Endothelial cell of umbilical vein (primary cell): ENCODE data around the gene FHIT. TPM values are rescaled to one million over a fixed set of nuclear protein-coding genes. Genes with fewer than 3 reads are reported as not detected.

Experiments
- BruUV-seq: library from RNA; stranded (reverse); fragments of 400-500 nt; replicated peaks from 2 replicates; lab custom pipeline; 2021; lab: Mats Ljungman, UMichigan
- CTCF ChIA-PET: fragments of 300-600, 350-600 bp; sonication (Branson Sonifier 250); formaldehyde crosslinking; loops from one replicate; lab custom pipeline; 2021; ENCODE audit warnings: antibody characterized with exemption, inconsistent platforms; lab: Charles Lee
- POLR2A ChIA-PET: fragments of 300-600, 350-600 bp; sonication (Branson Sonifier 250); formaldehyde crosslinking; loops from one replicate; lab custom pipeline; 2021; ENCODE audit warnings: antibody characterized with exemption, inconsistent platforms; lab: Charles Lee
- DNase-seq: peaks from one replicate; pipeline ENCODE4 v3.0.0-alpha.2; 2011; ENCODE audit warnings: low read depth, low spot score
- FAIRE-seq: peaks from 2 replicates; lab custom pipeline; 2011; peaks lifted over from hg19 to GRCh38; lab: Jason Lieb, UNC
- H2AFZ ChIP-seq: 2 replicates; pipeline ENCODE4 v1.6.0; 2012; ENCODE audit warnings: low read depth, low read length, control low read depth, inconsistent platforms
- H3K27ac ChIP-seq: 2 replicates; pipeline ENCODE4 v1.5.1; 2011; ENCODE audit warnings: low read depth, mild to moderate bottlenecking, control low read depth, low read length, moderate library complexity; ENCODE audit not compliant: insufficient read depth
- H3K27me3 ChIP-seq, 2 experiments: 2 replicates each; pipeline versions ENCODE4 v1.6.0 to v1.6.1; 2011; ENCODE audit warnings: low read length in 2 of 2, mixed read lengths in 1 of 2; ENCODE audit not compliant: control insufficient read depth in 2 of 2, insufficient read depth in 2 of 2
- H3K36me3 ChIP-seq, 2 experiments: 2 replicates in 1 of 2; 3 replicates in 1 of 2; pipeline ENCODE4 v1.5.1; 2011; ENCODE audit warnings: low read length in 2 of 2, mild to moderate bottlenecking in 1 of 2, moderate library complexity in 1 of 2; ENCODE audit not compliant: control insufficient read depth in 2 of 2, insufficient read depth in 2 of 2; ENCODE audit errors: extremely low read depth in 1 of 2
- H3K4me1 ChIP-seq: 3 replicates; pipeline ENCODE4 v1.5.1; 2011; ENCODE audit warnings: mild to moderate bottlenecking, low read length; ENCODE audit not compliant: control insufficient read depth, insufficient read depth; ENCODE audit errors: extremely low read depth
- H3K4me2 ChIP-seq: 2 replicates; pipeline ENCODE4 v1.6.1; 2011; ENCODE audit warnings: low read length, control low read depth, mixed read lengths; ENCODE audit not compliant: insufficient read depth
- H3K4me3 ChIP-seq, 3 experiments: fragments of 200-600 bp in 1 of 3; sonication (generic), shearing (Covaris generic) in 1 of 3; replicated peaks in 1 of 3; 2 replicates each; pipeline ENCODE4 v1.5.1; 2011 to 2016; ENCODE audit warnings: control low read depth in 3 of 3, low read length in 3 of 3, mild to moderate bottlenecking in 2 of 3, inconsistent platforms in 1 of 3, low read depth in 1 of 3, moderate library complexity in 1 of 3; ENCODE audit not compliant: insufficient read depth in 1 of 3
- H3K79me2 ChIP-seq: 2 replicates; pipeline ENCODE4 v1.6.0; 2012; ENCODE audit warnings: low read length, inconsistent platforms; ENCODE audit not compliant: control insufficient read depth, insufficient read depth
- H3K9ac ChIP-seq: replicated peaks from 2 replicates; pipeline ENCODE3; 2011; ENCODE audit warnings: low read length, control low read depth; ENCODE audit not compliant: insufficient read depth; ENCODE audit errors: extremely low read depth
- H3K9me1 ChIP-seq: replicated peaks from 3 replicates; pipeline ENCODE4 v1.6.0; 2011; ENCODE audit warnings: mild to moderate bottlenecking, low read length; ENCODE audit not compliant: control insufficient read depth, insufficient read depth; ENCODE audit errors: extremely low read depth
- H3K9me3 ChIP-seq: replicated peaks from 2 replicates; pipeline ENCODE4 v1.5.1; 2012; ENCODE audit warnings: low read length, inconsistent platforms; ENCODE audit not compliant: control insufficient read depth, insufficient read depth
- H4K20me1 ChIP-seq: replicated peaks from 2 replicates; pipeline ENCODE3; 2011; ENCODE audit warnings: mild to moderate bottlenecking, low read length; ENCODE audit not compliant: control insufficient read depth, insufficient read depth; ENCODE audit errors: extremely low read depth
- EZH2 ChIP-seq: IDR thresholded peaks from 2 replicates; pipeline ENCODE4 v1.6.1; 2012; ENCODE audit warnings: borderline replicate concordance, low read depth, mild to moderate bottlenecking, moderate library complexity, low read length, inconsistent platforms; ENCODE audit not compliant: severe bottlenecking
- FOS ChIP-seq: IDR thresholded peaks from 2 replicates; pipeline ENCODE4 v1.6.1; 2011; ENCODE audit warnings: mild to moderate bottlenecking, low read length, moderate library complexity, borderline replicate concordance; ENCODE audit not compliant: insufficient read depth
- GATA2 ChIP-seq: IDR thresholded peaks from 2 replicates; pipeline ENCODE4 v1.7.0; 2011; ENCODE audit warnings: low read depth, mild to moderate bottlenecking, moderate library complexity, mixed read lengths, low read length; ENCODE audit not compliant: insufficient read length, insufficient read depth
- JUN ChIP-seq: IDR thresholded peaks from 2 replicates; pipeline ENCODE4 v1.6.1; 2011; ENCODE audit warnings: borderline replicate concordance, low read depth; ENCODE audit not compliant: insufficient read length, insufficient read depth
- MYC ChIP-seq: IDR thresholded peaks from one replicate; pipeline ENCODE4 v1.6.1; 2011; ENCODE audit warnings: mild to moderate bottlenecking, low read depth, low read length
- POLR2A ChIP-seq: IDR thresholded peaks from 2 replicates; pipeline ENCODE4 v1.6.1; 2012; ENCODE audit warnings: low read depth, mild to moderate bottlenecking, control low read depth, low read length
- POLR2AphosphoS5 ChIP-seq: IDR thresholded peaks from 2 replicates; pipeline ENCODE4 v1.6.1; 2012; ENCODE audit warnings: low read depth, mild to moderate bottlenecking, control low read depth, low read length, moderate library complexity; ENCODE audit not compliant: insufficient read depth
- dilution Hi-C: fragments of 300-500 bp; cut with MboI; formaldehyde crosslinking; loops from one replicate; pipeline ENCODE4 v1.15.0; 2019; ENCODE audit warnings: low sequenced_read_pairs; ENCODE audit not compliant: extremely low pct_ligation_motif_present
- intact Hi-C: fragments of 100-400 bp; cut with micrococcal nuclease; formaldehyde crosslinking; loops from one replicate; pipeline ENCODE4 v1.10.0; 2022
- polyA plus RNA-seq, 4 experiments: library from polyadenylated mRNA; depleted of rRNA in 3 of 4; stranded (reverse) in 3 of 4; unstranded in 1 of 4; fragments of >200 nt; gene quantifications; 2 replicates each; pipeline versions ENCODE4 v1.2.1 to v1.2.3, GENCODE V29; 2011 to 2012; ENCODE audit warnings: missing spikeins in 1 of 4
- total RNA-seq: library from RNA; stranded (reverse); gene quantifications from 2 replicates; pipeline ENCODE4 v1.2.3, GENCODE V29; 2021
- TF ChIP-seq, protein P1 (sequence below), 2 donors: IDR thresholded peaks; 1 replicate in 1 of 2; 2 replicates in 1 of 2; pipeline ENCODE4 v1.5.1; 2011; ENCODE audit warnings: low read length in 2 of 2, mild to moderate bottlenecking in 2 of 2, moderate library complexity in 2 of 2, control low read depth in 1 of 2, inconsistent platforms in 1 of 2, low read depth in 1 of 2; ENCODE audit not compliant: insufficient read depth in 1 of 2; ENCODE audit errors: extremely low read depth in 1 of 2
- TF ChIP-seq, protein P2 (sequence below): IDR thresholded peaks from 2 replicates; pipeline ENCODE4 v1.6.1; 2011; ENCODE audit not compliant: insufficient read depth, insufficient read length

The FHIT gene
- total and polyA plus RNA-seq, 2 donors (not counting 3 experiments of a cell fraction or from before 2014, with no cell fraction given): 0.47 to 2.2 TPM

DNA sequence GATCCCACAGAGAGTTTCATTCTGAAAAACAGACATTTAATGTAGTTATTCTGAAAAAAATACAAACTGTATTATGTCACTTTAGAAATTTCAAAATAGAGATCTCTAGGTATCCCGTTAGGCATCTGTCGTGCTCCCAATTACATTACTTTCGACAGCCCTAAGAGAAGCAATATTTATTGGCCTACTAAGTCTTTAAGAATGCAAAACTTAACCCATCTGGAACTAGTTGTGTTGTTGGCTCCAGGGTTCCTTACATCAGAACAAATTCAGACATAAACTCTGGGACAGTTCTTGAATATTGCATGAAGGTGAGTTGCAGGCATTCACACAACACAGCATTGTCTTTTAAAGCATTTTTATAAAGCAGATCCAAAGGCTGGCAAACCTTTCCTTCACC is 498.4 kb downstream of the FHIT start:
- no peak overlapping the region for H3K4me2 ChIP-seq
- ChIA-PET CTCF (no interaction called here), POLR2A (no interaction called here)
- H2AFZ ChIP-seq: no peak overlapping the region
- no peak overlapping the region for H3K27ac ChIP-seq
- DNase-seq (no peak), FAIRE-seq (no peak)
- no peaks in the 10 kb centered on the region for H3K4me1 ChIP-seq
- H4K20me1 ChIP-seq: no peaks in the 10 kb centered on the region
- H3K4me3 ChIP-seq: no peak overlapping the region
- H3K9me3 ChIP-seq: peaks cover 2% of the 10 kb centered on the region
- intact Hi-C loops: no loop called here
- H3K27me3 ChIP-seq: no peaks in the 10 kb centered on the region
- BruUV-seq: no TSS peak
- H3K9me1 ChIP-seq: no peaks in the 10 kb centered on the region
- no peaks in the 10 kb centered on the region for H3K79me2 ChIP-seq
- TF ChIP-seq EZH2: no peak
- no peaks in the 10 kb centered on the region for H3K36me3 ChIP-seq
- H3K9ac ChIP-seq: no peak overlapping the region
- dilution Hi-C loops: no loop called here

DNA sequence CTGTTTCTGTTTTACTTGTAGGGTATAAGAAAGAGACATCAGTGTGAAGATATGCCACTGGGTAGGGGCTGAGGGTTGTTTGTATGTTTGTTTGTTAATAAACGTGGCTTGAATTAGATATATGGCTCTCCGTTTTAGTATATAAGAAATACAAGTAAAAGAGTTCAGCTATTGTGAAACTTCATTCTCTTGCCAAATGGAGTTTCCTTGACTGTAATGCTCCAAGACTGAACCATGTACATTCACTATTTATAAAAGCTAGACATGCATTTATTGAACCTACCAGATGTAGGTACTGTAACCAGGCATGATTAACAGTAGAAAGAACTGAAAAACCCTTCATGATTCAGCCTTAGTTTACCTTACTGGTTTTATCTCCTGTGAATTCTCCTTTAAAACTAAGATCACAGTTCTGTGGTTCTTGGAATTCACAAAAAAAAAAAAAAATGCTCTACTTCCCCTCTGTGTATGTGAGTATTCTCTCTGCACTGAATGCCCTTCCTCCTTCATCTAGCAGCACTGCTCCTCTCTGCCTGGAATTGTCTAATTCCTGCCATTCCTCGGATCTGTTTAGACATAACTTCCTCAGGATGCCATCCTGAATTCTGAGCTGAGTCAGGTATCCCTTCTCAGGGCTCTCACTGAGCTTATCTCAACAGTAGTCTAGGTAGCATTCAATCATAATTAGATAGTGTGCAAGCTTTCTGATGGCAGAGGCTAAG is 504.4 kb downstream of the FHIT start:
- Histone ChIP-seq H3K27me3 (no peaks in the 10 kb centered on the region), H4K20me1 (no peaks in the 10 kb centered on the region), H3K4me3 (no peak overlapping the region), H3K9ac (no peak overlapping the region), H2AFZ (no peak overlapping the region), H3K4me1 (no peaks in the 10 kb centered on the region), H3K4me2 (no peak overlapping the region), H3K36me3 (no peaks in the 10 kb centered on the region), H3K9me1 (no peaks in the 10 kb centered on the region), H3K9me3 (no peaks in the 10 kb centered on the region), H3K79me2 (no peaks in the 10 kb centered on the region), H3K27ac (no peak overlapping the region)
- TF ChIP-seq POLR2A (no peak), MYC (no peak), FOS (no peak), JUN (no peak), POLR2AphosphoS5 (no peak), EZH2 (no peak), GATA2 (no peak)
- TF ChIP-seq, protein P1, sequence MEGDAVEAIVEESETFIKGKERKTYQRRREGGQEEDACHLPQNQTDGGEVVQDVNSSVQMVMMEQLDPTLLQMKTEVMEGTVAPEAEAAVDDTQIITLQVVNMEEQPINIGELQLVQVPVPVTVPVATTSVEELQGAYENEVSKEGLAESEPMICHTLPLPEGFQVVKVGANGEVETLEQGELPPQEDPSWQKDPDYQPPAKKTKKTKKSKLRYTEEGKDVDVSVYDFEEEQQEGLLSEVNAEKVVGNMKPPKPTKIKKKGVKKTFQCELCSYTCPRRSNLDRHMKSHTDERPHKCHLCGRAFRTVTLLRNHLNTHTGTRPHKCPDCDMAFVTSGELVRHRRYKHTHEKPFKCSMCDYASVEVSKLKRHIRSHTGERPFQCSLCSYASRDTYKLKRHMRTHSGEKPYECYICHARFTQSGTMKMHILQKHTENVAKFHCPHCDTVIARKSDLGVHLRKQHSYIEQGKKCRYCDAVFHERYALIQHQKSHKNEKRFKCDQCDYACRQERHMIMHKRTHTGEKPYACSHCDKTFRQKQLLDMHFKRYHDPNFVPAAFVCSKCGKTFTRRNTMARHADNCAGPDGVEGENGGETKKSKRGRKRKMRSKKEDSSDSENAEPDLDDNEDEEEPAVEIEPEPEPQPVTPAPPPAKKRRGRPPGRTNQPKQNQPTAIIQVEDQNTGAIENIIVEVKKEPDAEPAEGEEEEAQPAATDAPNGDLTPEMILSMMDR (IDR thresholded peaks at IDR 0.05; ENCODE audit: extremely low read depth in 1 of 2, insufficient read depth in 1 of 2, low read depth in 1 of 2, low read length in 2 of 2): no peak
- TF ChIP-seq, protein P2, sequence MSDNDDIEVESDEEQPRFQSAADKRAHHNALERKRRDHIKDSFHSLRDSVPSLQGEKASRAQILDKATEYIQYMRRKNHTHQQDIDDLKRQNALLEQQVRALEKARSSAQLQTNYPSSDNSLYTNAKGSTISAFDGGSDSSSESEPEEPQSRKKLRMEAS: no peak
- ChIA-PET CTCF (no interaction called here), POLR2A (no interaction called here)
- dilution Hi-C loops (no loop called here), intact Hi-C loops (no loop called here)
- no TSS peak for BruUV-seq
- DNase-seq (no peak), FAIRE-seq (no peak)
